Astrocyte (in vitro differentiated cells and primary cell): ENCODE measurements around the gene MAP4K4. TPM values are rescaled to one million over a fixed set of nuclear protein-coding genes. Genes with fewer than 3 reads are reported as not detected.

Source experiments
- DNase-seq: peaks from one replicate; pipeline ENCODE4 v3.0.0-alpha.2; 2010; ENCODE audit warnings: low read depth
- FAIRE-seq: peaks from 2 replicates; lab custom pipeline; 2011; peaks lifted over from hg19 to GRCh38; lab: Jason Lieb, UNC
- H2AFZ ChIP-seq: 2 replicates; pipeline ENCODE4 v1.6.0; 2012; ENCODE audit warnings: low read depth, low read length, inconsistent platforms
- H3K27ac ChIP-seq: 2 replicates; pipeline ENCODE4 v1.5.1; 2011; ENCODE audit warnings: low read depth, low read length, inconsistent platforms
- H3K27me3 ChIP-seq: 2 replicates; pipeline ENCODE4 v1.6.0; 2011; ENCODE audit warnings: low read length, inconsistent platforms; ENCODE audit not compliant: insufficient read depth
- H3K36me3 ChIP-seq: 2 replicates; pipeline ENCODE4 v1.5.1; 2011; ENCODE audit warnings: low read length, inconsistent platforms; ENCODE audit not compliant: insufficient read depth
- H3K4me1 ChIP-seq: 2 replicates; pipeline ENCODE4 v1.5.1; 2011; ENCODE audit warnings: low read length, inconsistent platforms; ENCODE audit not compliant: insufficient read depth
- H3K4me2 ChIP-seq: 2 replicates; pipeline ENCODE4 v1.6.0; 2012; ENCODE audit warnings: low read length, inconsistent platforms
- H3K4me3 ChIP-seq: 2 replicates; pipeline ENCODE4 v1.5.1; 2011; ENCODE audit warnings: low read depth, mild to moderate bottlenecking, low read length, inconsistent platforms; ENCODE audit not compliant: insufficient read depth
- H3K79me2 ChIP-seq: 2 replicates; pipeline ENCODE4 v1.6.0; 2012; ENCODE audit warnings: mild to moderate bottlenecking, low read length, inconsistent platforms; ENCODE audit not compliant: insufficient read depth
- H3K9ac ChIP-seq: 2 replicates; pipeline ENCODE4 v1.6.0; 2012; ENCODE audit warnings: mild to moderate bottlenecking, low read length, inconsistent platforms
- H3K9me3 ChIP-seq: 2 replicates; pipeline ENCODE4 v1.5.1; 2012; ENCODE audit warnings: low read depth, mild to moderate bottlenecking, low read length, inconsistent platforms; ENCODE audit not compliant: insufficient read depth
- H4K20me1 ChIP-seq: 2 replicates; pipeline ENCODE4 v1.6.0; 2012; ENCODE audit warnings: low read length, inconsistent platforms; ENCODE audit not compliant: insufficient read depth
- H3K27ac Mint-ChIP-seq: one replicate; pipeline ENCODE4 v1.8.0; 2021; ENCODE audit warnings: mild to moderate bottlenecking, mixed read lengths; ENCODE audit not compliant: unreplicated experiment
- H3K27me3 Mint-ChIP-seq: one replicate; pipeline ENCODE4 v1.8.0; 2021; ENCODE audit warnings: low read depth, mixed read lengths; ENCODE audit not compliant: unreplicated experiment
- H3K36me3 Mint-ChIP-seq: one replicate; pipeline ENCODE4 v1.8.0; 2021; ENCODE audit warnings: low read depth, mixed read lengths; ENCODE audit not compliant: unreplicated experiment
- H3K4me1 Mint-ChIP-seq: one replicate; pipeline ENCODE4 v1.8.0; 2021; ENCODE audit warnings: low read depth, mixed read lengths; ENCODE audit not compliant: unreplicated experiment
- H3K4me3 Mint-ChIP-seq: one replicate; pipeline ENCODE4 v1.8.0; 2021; ENCODE audit warnings: mild to moderate bottlenecking, moderate library complexity, mixed read lengths; ENCODE audit not compliant: unreplicated experiment
- H3K9me3 Mint-ChIP-seq: one replicate; pipeline ENCODE4 v1.8.0; 2021; ENCODE audit warnings: mild to moderate bottlenecking, mixed read lengths; ENCODE audit not compliant: unreplicated experiment
- CTCF ChIP-seq: IDR thresholded peaks from 2 replicates; pipeline ENCODE4 v1.5.1; 2011; ENCODE audit warnings: low read depth, mild to moderate bottlenecking, inconsistent platforms, low read length, moderate library complexity; ENCODE audit not compliant: insufficient read depth
- EZH2 ChIP-seq: IDR thresholded peaks from 2 replicates; pipeline ENCODE4 v1.6.1; 2012; ENCODE audit warnings: mild to moderate bottlenecking, low read length, inconsistent platforms; ENCODE audit not compliant: insufficient read depth
- total RNA-seq: library from RNA; stranded (reverse); gene quantifications from 2 replicates; pipeline ENCODE4 v1.2.1, GENCODE V29; 2021

MAP4K4 gene
- total RNA-seq, 1 donor from 2014 or later: 231 TPM

- no peak overlapping the region for H2AFZ ChIP-seq
- TF ChIP-seq EZH2: no peak
- no peak for TF ChIP-seq CTCF
- no peaks in the 10 kb centered on the region for H3K27me3 ChIP-seq
- peaks cover 21% of the 10 kb centered on the region for H3K36me3 Mint-ChIP-seq
- DNase-seq: no peak
- peaks cover 47% of the 10 kb centered on the region for H4K20me1 ChIP-seq
- no peak overlapping the region for H3K27ac ChIP-seq
- no peak overlapping the region for H3K4me2 ChIP-seq
- no peak overlapping the region for H3K27ac Mint-ChIP-seq
- peaks cover 63% of the 10 kb centered on the region for H3K36me3 ChIP-seq
- H3K4me3 ChIP-seq: no peak overlapping the region
- H3K9me3 Mint-ChIP-seq: no peaks in the 10 kb centered on the region
- FAIRE-seq: no peak
- no peaks in the 10 kb centered on the region for H3K27me3 Mint-ChIP-seq
- peaks cover 14% of the 10 kb centered on the region for H3K4me1 Mint-ChIP-seq
- no peaks in the 10 kb centered on the region for H3K9me3 ChIP-seq
- H3K79me2 ChIP-seq: peaks cover 11% of the 10 kb centered on the region
- H3K4me3 Mint-ChIP-seq: no peak overlapping the region
- no peak overlapping the region for H3K9ac ChIP-seq
- no peaks in the 10 kb centered on the region for H3K4me1 ChIP-seq
Observed at GRCh38 chr2:101887328-101887727, 189.8 kb downstream of the MAP4K4 start.

- Histone ChIP-seq H3K79me2 (peaks cover 6% of the 10 kb centered on the region), H2AFZ (no peak overlapping the region), H3K27ac (no peak overlapping the region), H3K27me3 (no peaks in the 10 kb centered on the region), H4K20me1 (peaks cover 45% of the 10 kb centered on the region), H3K36me3 (peaks cover 60% of the 10 kb centered on the region), H3K4me3 (no peak overlapping the region), H3K4me2 (no peak overlapping the region), H3K9me3 (no peaks in the 10 kb centered on the region), H3K4me1 (no peaks in the 10 kb centered on the region), H3K9ac (no peak overlapping the region)
- no peak overlapping the region for H3K4me3 Mint-ChIP-seq
- H3K4me1 Mint-ChIP-seq: peaks cover 2% of the 10 kb centered on the region
- H3K9me3 Mint-ChIP-seq: no peaks in the 10 kb centered on the region
- no peak overlapping the region for H3K27ac Mint-ChIP-seq
- no peaks in the 10 kb centered on the region for H3K27me3 Mint-ChIP-seq
- peaks cover 24% of the 10 kb centered on the region for H3K36me3 Mint-ChIP-seq
- FAIRE-seq: no peak
- no peak for TF ChIP-seq EZH2
- no peak for DNase-seq
Observed at GRCh38 chr2:101889460-101890098, 192.1 kb downstream of the MAP4K4 start.

GRCh38 chr2:101892377-101892776 lies 194.9 kb downstream of the MAP4K4 start:
- H3K4me1 ChIP-seq: no peaks in the 10 kb centered on the region
- H3K27ac ChIP-seq: no peak overlapping the region
- no peaks in the 10 kb centered on the region for H3K9me3 Mint-ChIP-seq
- H3K4me2 ChIP-seq: no peak overlapping the region
- H3K27me3 Mint-ChIP-seq: no peaks in the 10 kb centered on the region
- no peak overlapping the region for H3K4me3 Mint-ChIP-seq
- no peak overlapping the region for H3K27ac Mint-ChIP-seq
- H3K36me3 Mint-ChIP-seq: peaks cover 26% of the 10 kb centered on the region
- FAIRE-seq (no peak), DNase-seq (no peak)
- no peak overlapping the region for H3K4me3 ChIP-seq
- H3K79me2 ChIP-seq: no peaks in the 10 kb centered on the region
- H2AFZ ChIP-seq: no peak overlapping the region
- H3K9me3 ChIP-seq: no peaks in the 10 kb centered on the region
- H4K20me1 ChIP-seq: peaks cover 49% of the 10 kb centered on the region
- TF ChIP-seq EZH2: no peak
- TF ChIP-seq CTCF: no peak
- H3K9ac ChIP-seq: no peak overlapping the region
- H3K27me3 ChIP-seq: no peaks in the 10 kb centered on the region
- H3K36me3 ChIP-seq: peaks cover 54% of the 10 kb centered on the region
- no peaks in the 10 kb centered on the region for H3K4me1 Mint-ChIP-seq
